Measurements from ENCODE around the gene LY9. TPM values are rescaled to one million over a fixed set of nuclear protein-coding genes. Genes with fewer than 3 reads are reported as not detected.

LY9 gene
- polyA plus RNA-seq, 3 donors = 1.4 to 2.7 (median 1.7) TPM

GRCh38 chr1:160806109-160806665 is 10.2 kb downstream of the LY9 start:
- H2AFZ ChIP-seq (ENCODE audit: insufficient read depth, low read depth, low read length, poor library complexity, severe bottlenecking) = no peak overlapping the region
- no peak for DNase-seq

GRCh38 chr1:160806784-160807183 is 10.8 kb downstream of the LY9 start:
- intact Hi-C loops (cut with micrococcal nuclease) = no loop called here
- H3K9ac ChIP-seq (ENCODE audit: insufficient read depth, low read length, poor library complexity, severe bottlenecking) = no peak overlapping the region
- H3K4me3 Mint-ChIP-seq = no peak overlapping the region
- no peak overlapping the region for H2AFZ ChIP-seq (ENCODE audit: insufficient read depth, low read depth, low read length, poor library complexity, severe bottlenecking)
- H4K20me1 ChIP-seq (ENCODE audit: insufficient read depth, low read length) = no peaks in the 10 kb centered on the region
- H3K4me2 ChIP-seq (replicated peaks; ENCODE audit: extremely low read depth, low read length, poor library complexity, severe bottlenecking) = no peak overlapping the region
- no peak for DNase-seq
- peaks cover under 1 to 5% (median 3%) of the 10 kb centered on the region in 3 donors for H3K27me3 Mint-ChIP-seq (ENCODE audit: low read depth in 3 of 3)
- TF ChIP-seq CTCF (IDR thresholded peaks at IDR 0.05) = no peak
- H3K36me3 ChIP-seq (replicated peaks in 1 of 2; ENCODE audit: control insufficient read depth in 1 of 2, insufficient read depth in 2 of 2, low read length in 2 of 2) = no peaks in the 10 kb centered on the region
- peaks cover 10 to 28% (median 18%) of the 10 kb centered on the region in 7 donors for H3K9me3 Mint-ChIP-seq
- peaks cover 2 to 14% of the 10 kb centered on the region in 2 donors for H3K36me3 Mint-ChIP-seq
- no peaks in the 10 kb centered on the region for H3K4me1 Mint-ChIP-seq
- no peaks in the 10 kb centered on the region for H3K27me3 ChIP-seq (ENCODE audit: control insufficient read depth in 2 of 2, insufficient read depth in 2 of 2, low read length in 2 of 2)
- no peaks in the 10 kb centered on the region for H3K79me2 ChIP-seq (ENCODE audit: insufficient read depth, low read length)
- no peaks in the 10 kb centered on the region for H3K4me1 ChIP-seq (ENCODE audit: control insufficient read depth in 1 of 2, insufficient read depth in 2 of 2, low read length in 2 of 2)
- H3K27ac Mint-ChIP-seq = no peak overlapping the region
- no peak overlapping the region for H3K27ac ChIP-seq (ENCODE audit: low read depth in 1 of 2, low read length in 2 of 2)
- no peak overlapping the region for H3K4me3 ChIP-seq (replicated peaks in 1 of 3; ENCODE audit: low read depth in 2 of 3, low read length in 3 of 3)
- peaks cover 12 to 15% of the 10 kb centered on the region in 2 donors for H3K9me3 ChIP-seq (replicated peaks in 1 of 2; ENCODE audit: control insufficient read depth in 1 of 2, insufficient read depth in 1 of 2, low read length in 2 of 2)

More at GRCh38 chr1:160806109-160806665, 10.2 kb downstream of the LY9 start:
- H3K4me1 ChIP-seq (ENCODE audit: control insufficient read depth in 1 of 2, insufficient read depth in 2 of 2, low read length in 2 of 2) = no peaks in the 10 kb centered on the region
- no peak for TF ChIP-seq CTCF (IDR thresholded peaks at IDR 0.05)
- peaks cover 0 to 14% of the 10 kb centered on the region in 2 donors for H3K36me3 Mint-ChIP-seq
- no peaks in the 10 kb centered on the region for H3K79me2 ChIP-seq (ENCODE audit: insufficient read depth, low read length)
- H3K27ac Mint-ChIP-seq = peak overlapping the region in 1 of 7 donors; percentile 12
- no peaks in the 10 kb centered on the region for H4K20me1 ChIP-seq (ENCODE audit: insufficient read depth, low read length)
- H3K9ac ChIP-seq (ENCODE audit: insufficient read depth, low read length, poor library complexity, severe bottlenecking) = no peak overlapping the region
- H3K4me2 ChIP-seq (replicated peaks; ENCODE audit: extremely low read depth, low read length, poor library complexity, severe bottlenecking) = no peak overlapping the region
- H3K36me3 ChIP-seq (replicated peaks in 1 of 2; ENCODE audit: control insufficient read depth in 1 of 2, insufficient read depth in 2 of 2, low read length in 2 of 2) = no peaks in the 10 kb centered on the region
- WGBS (ENCODE audit: insufficient coverage) = no CpG with 5 or more reads among the region's 1 CpG
- peaks cover 0 to 5% (median 3%) of the 10 kb centered on the region in 3 donors for H3K27me3 Mint-ChIP-seq (ENCODE audit: low read depth in 3 of 3)
- peaks cover 12 to 15% of the 10 kb centered on the region in 2 donors for H3K9me3 ChIP-seq (replicated peaks in 1 of 2; ENCODE audit: control insufficient read depth in 1 of 2, insufficient read depth in 1 of 2, low read length in 2 of 2)
- H3K9me3 Mint-ChIP-seq = peaks cover 10 to 28% (median 18%) of the 10 kb centered on the region in 7 donors
- H3K4me3 Mint-ChIP-seq = no peak overlapping the region
- no peaks in the 10 kb centered on the region for H3K27me3 ChIP-seq (ENCODE audit: control insufficient read depth in 2 of 2, insufficient read depth in 2 of 2, low read length in 2 of 2)
- H3K4me3 ChIP-seq (replicated peaks in 1 of 3; ENCODE audit: low read depth in 2 of 3, low read length in 3 of 3) = no peak overlapping the region
- peaks cover 3% of the 10 kb centered on the region for H3K4me1 Mint-ChIP-seq
- intact Hi-C loops (cut with micrococcal nuclease) = no loop called here
- H3K27ac ChIP-seq (ENCODE audit: low read depth in 1 of 2, low read length in 2 of 2) = no peak overlapping the region

Measured in CD14-positive monocyte (primary cell).